OCI-LY1 (cell line): ENCODE data around the gene MAN2C1.

ENCODE experiments used
- CTCF ChIP-seq: fragments of 200-600 bp; sonication (generic), shearing (Covaris generic); IDR thresholded peaks from 2 replicates; pipeline ENCODE4 v1.5.1; 2017; ENCODE audit warnings: mild to moderate bottlenecking, antibody characterized with exemption, low read length, moderate library complexity, mixed read lengths
- EZH2 ChIP-seq: fragments of 200-600 bp; sonication (generic), shearing (Covaris generic); IDR thresholded peaks from 2 replicates; pipeline ENCODE4 v1.8.0; 2017; ENCODE audit warnings: borderline replicate concordance, mixed run types, mild to moderate bottlenecking, antibody characterized with exemption, low read length, moderate library complexity, mixed read lengths

GRCh38 chr15:75329571-75329970 is 38.8 kb downstream of the MAN2C1 start:
- TF ChIP-seq CTCF (no peak), EZH2 (no peak)
